H9 (cell line): Measurements from ENCODE around the gene MTA3. TPM values are rescaled to one million over a fixed set of nuclear protein-coding genes. Genes with fewer than 3 reads are reported as not detected.

ENCODE experiments used
- DNase-seq: peaks from one replicate; pipeline ENCODE4 v3.0.0-alpha.2; 2017
- H2AFZ ChIP-seq: one replicate; pipeline ENCODE4 v1.6.1; 2013; ENCODE audit warnings: mild to moderate bottlenecking, low read length, control low read depth, moderate library complexity
- H2AK5ac ChIP-seq: 2 replicates; pipeline ENCODE4 v1.6.1; 2013; ENCODE audit warnings: low read length, control low read depth, mixed read lengths; ENCODE audit not compliant: insufficient read length
- H2BK120ac ChIP-seq: one replicate; pipeline ENCODE4 v1.6.1; 2013; ENCODE audit warnings: low read depth, mild to moderate bottlenecking, low read length, control low read depth, inconsistent platforms; ENCODE audit not compliant: poor library complexity, severe bottlenecking
- H2BK12ac ChIP-seq: 2 replicates; pipeline ENCODE4 v1.6.1; 2013; ENCODE audit warnings: low read length, control low read depth, mixed read lengths, low read depth; ENCODE audit not compliant: insufficient read length
- H2BK15ac ChIP-seq: 2 replicates; pipeline ENCODE4 v1.6.1; 2013; ENCODE audit warnings: low read depth, low read length, control low read depth
- H2BK20ac ChIP-seq: one replicate; pipeline ENCODE4 v1.6.1; 2013; ENCODE audit warnings: low read depth, mild to moderate bottlenecking, low read length, control low read depth, inconsistent platforms; ENCODE audit not compliant: poor library complexity, severe bottlenecking
- H2BK5ac ChIP-seq: 2 replicates; pipeline ENCODE4 v1.6.1; 2013; ENCODE audit warnings: low read length, control low read depth, mixed read lengths; ENCODE audit not compliant: insufficient read length
- H3K14ac ChIP-seq: 2 replicates; pipeline ENCODE4 v1.6.1; 2013; ENCODE audit warnings: low read length, control low read depth; ENCODE audit not compliant: insufficient read depth
- H3K18ac ChIP-seq: 2 replicates; pipeline ENCODE4 v1.6.1; 2013; ENCODE audit warnings: low read depth, mild to moderate bottlenecking, mixed read lengths, low read length, control low read depth; ENCODE audit not compliant: insufficient read length
- H3K23ac ChIP-seq: 2 replicates; pipeline ENCODE4 v1.6.1; 2013; ENCODE audit warnings: low read length, control low read depth, mixed read lengths, low read depth; ENCODE audit not compliant: insufficient read length
- H3K23me2 ChIP-seq: 2 replicates; pipeline ENCODE4 v1.6.1; 2013; ENCODE audit warnings: low read depth, mild to moderate bottlenecking, mixed read lengths, low read length, control low read depth; ENCODE audit not compliant: insufficient read length, poor library complexity, severe bottlenecking
- H3K27ac ChIP-seq: 2 replicates; pipeline ENCODE4 v1.5.1; 2013; ENCODE audit warnings: low read length, control low read depth, mixed read lengths, low read depth; ENCODE audit not compliant: insufficient read length
- H3K27me3 ChIP-seq: 2 replicates; pipeline ENCODE4 v1.6.1; 2013; ENCODE audit warnings: low read length, control low read depth, inconsistent platforms; ENCODE audit not compliant: insufficient read depth
- H3K4ac ChIP-seq: 2 replicates; pipeline ENCODE4 v1.6.1; 2013; ENCODE audit warnings: low read depth, mild to moderate bottlenecking, control low read depth, inconsistent platforms, low read length, moderate library complexity
- H3K4me1 ChIP-seq: 2 replicates; pipeline ENCODE4 v1.6.1; 2013; ENCODE audit warnings: low read length, control low read depth, inconsistent platforms; ENCODE audit not compliant: insufficient read depth
- H3K4me2 ChIP-seq: 2 replicates; pipeline ENCODE4 v1.6.1; 2013; ENCODE audit warnings: low read length, control low read depth, mixed read lengths; ENCODE audit not compliant: insufficient read length, insufficient read depth
- H3K56ac ChIP-seq: 2 replicates; pipeline ENCODE4 v1.6.1; 2013; ENCODE audit warnings: low read depth, mild to moderate bottlenecking, mixed read lengths, low read length, control low read depth; ENCODE audit not compliant: insufficient read length
- H3K79me1 ChIP-seq: 2 replicates; pipeline ENCODE4 v1.6.1; 2013; ENCODE audit warnings: low read depth, mild to moderate bottlenecking, moderate library complexity, low read length, control low read depth, inconsistent platforms; ENCODE audit not compliant: insufficient read depth, poor library complexity, severe bottlenecking
- H3K79me2 ChIP-seq: 2 replicates; pipeline ENCODE4 v1.6.1; 2013; ENCODE audit warnings: low read length, control low read depth, inconsistent platforms; ENCODE audit not compliant: insufficient read depth
- H3K9ac ChIP-seq: 2 replicates; pipeline ENCODE4 v1.6.1; 2013; ENCODE audit warnings: low read length, control low read depth, mixed read lengths; ENCODE audit not compliant: insufficient read length; ENCODE audit errors: extremely low read depth
- H3K9me3 ChIP-seq: one replicate; pipeline ENCODE4 v1.6.1; 2013; ENCODE audit warnings: low read depth, low read length, inconsistent platforms; ENCODE audit not compliant: control insufficient read depth
- H3T11ph ChIP-seq: one replicate; pipeline ENCODE4 v1.6.1; 2013; ENCODE audit warnings: mild to moderate bottlenecking, low read length, control low read depth, inconsistent platforms
- H4K20me1 ChIP-seq: one replicate; pipeline ENCODE4 v1.6.1; 2013; ENCODE audit not compliant: control insufficient read depth, insufficient read length, insufficient read depth
- H4K5ac ChIP-seq: 2 replicates; pipeline ENCODE4 v1.6.1; 2013; ENCODE audit warnings: low read depth, mild to moderate bottlenecking, mixed read lengths, low read length, control low read depth; ENCODE audit not compliant: insufficient read length
- H4K8ac ChIP-seq: replicated peaks from 2 replicates; pipeline ENCODE4 v1.6.1; 2013; ENCODE audit warnings: low read length, control low read depth, mixed read lengths, low read depth; ENCODE audit not compliant: insufficient read length
- H4K91ac ChIP-seq: 2 replicates; pipeline ENCODE4 v1.6.1; 2013; ENCODE audit warnings: low read depth, mild to moderate bottlenecking, moderate library complexity, mixed read lengths, low read length, control low read depth; ENCODE audit not compliant: insufficient read length
- H3K27ac Mint-ChIP-seq, 3 experiments: 2 replicates in 2 of 3; 3 replicates in 1 of 3; pipeline ENCODE4 v1.8.0; 2020 to 2021; ENCODE audit warnings: mixed read lengths in 3 of 3, mild to moderate bottlenecking in 1 of 3, moderate library complexity in 1 of 3
- H3K27me3 Mint-ChIP-seq: 2 replicates; pipeline ENCODE4 v1.8.0; 2021; ENCODE audit warnings: low read depth, mild to moderate bottlenecking, moderate library complexity, mixed read lengths
- H3K36me3 Mint-ChIP-seq, 3 experiments: 2 replicates in 2 of 3; 3 replicates in 1 of 3; pipeline ENCODE4 v1.8.0; 2020 to 2021; ENCODE audit warnings: low read depth in 3 of 3, mixed read lengths in 3 of 3; ENCODE audit not compliant: insufficient read depth in 1 of 3
- H3K4me1 Mint-ChIP-seq, 2 experiments: 2 replicates each; pipeline ENCODE4 v1.8.0; 2020; ENCODE audit warnings: mixed read lengths in 2 of 2
- H3K4me3 Mint-ChIP-seq, 2 experiments: 2 replicates in 1 of 2; 3 replicates in 1 of 2; pipeline ENCODE4 v1.8.0; 2020 to 2021; ENCODE audit warnings: mild to moderate bottlenecking in 2 of 2, mixed read lengths in 2 of 2, moderate library complexity in 1 of 2
- H3K9me3 Mint-ChIP-seq, 2 experiments: 2 replicates in 1 of 2; 3 replicates in 1 of 2; pipeline ENCODE4 v1.8.0; 2020; ENCODE audit warnings: mild to moderate bottlenecking in 2 of 2, mixed read lengths in 2 of 2, moderate library complexity in 1 of 2
- WGBS: extraction: QIAGEN DNeasy Blood & Tissue Kit; methylation state at CpG from one replicate; pipeline ENCODE4 v1.1.7; 2013; ENCODE audit warnings: missing lambda C conversion rate, low lambda C conversion rate, mixed read lengths; ENCODE audit not compliant: insufficient read length; ENCODE audit errors: extremely low coverage; 5-methylcytosine and 5-hydroxymethylcytosine counted together
- total RNA-seq: library from RNA; stranded (reverse); gene quantifications from 2 replicates; pipeline ENCODE4 v1.2.1, GENCODE V29; 2021
- TF ChIP-seq, protein P1 (sequence below): fragments of 200-600 bp; sonication (generic); conservative IDR thresholded peaks from 3 replicates; pipeline ENCODE4 v1.8.0; 2021; ENCODE audit warnings: antibody characterized with exemption, mild to moderate bottlenecking

Gene MTA3
- total RNA-seq, 1 experiment from 2014 or later, result 253 TPM

DNA sequence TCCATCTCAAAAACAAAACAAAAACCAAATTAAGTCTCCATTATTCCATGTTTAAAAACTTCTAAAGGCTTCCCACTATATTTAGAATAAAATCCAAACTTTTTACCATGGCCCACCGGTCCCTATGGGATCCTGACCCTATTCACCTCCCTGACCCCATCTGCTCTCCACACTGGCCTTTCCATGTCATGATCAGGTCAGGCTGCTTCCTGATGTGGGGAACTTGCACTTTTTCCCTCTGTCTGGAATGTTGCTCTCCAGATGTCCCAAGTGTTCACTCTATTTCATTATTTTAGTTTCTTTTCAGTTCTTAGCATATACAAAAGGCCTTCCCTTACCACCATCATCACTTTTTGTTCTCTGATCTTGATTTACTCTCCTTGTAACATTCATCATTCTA lies 7.5 kb upstream of the MTA3 start:
- WGBS, result no CpG with 5 or more reads among the region's 1 CpG
- Histone ChIP-seq H4K8ac (no peak overlapping the region), H3T11ph (no peak overlapping the region), H3K18ac (no peak overlapping the region), H4K91ac (no peak overlapping the region), H2BK12ac (no peak overlapping the region), H3K27ac (no peak overlapping the region), H3K9ac (no peak overlapping the region), H4K20me1 (no peaks in the 10 kb centered on the region), H3K4ac (no peak overlapping the region), H3K4me1 (peaks cover 9% of the 10 kb centered on the region; the same call in 1 of the 2 replicates), H2AK5ac (no peak overlapping the region), H3K56ac (no peak overlapping the region), H3K4me2 (no peak overlapping the region), H3K79me1 (no peaks in the 10 kb centered on the region), H2BK120ac (no peak overlapping the region), H3K23me2 (no peaks in the 10 kb centered on the region), H2AFZ (no peak overlapping the region), H3K79me2 (no peaks in the 10 kb centered on the region), H2BK5ac (no peak overlapping the region), H3K9me3 (no peaks in the 10 kb centered on the region), H3K14ac (no peak overlapping the region), H2BK15ac (no peak overlapping the region), H2BK20ac (no peak overlapping the region), H3K23ac (no peak overlapping the region), H3K27me3 (no peaks in the 10 kb centered on the region), H4K5ac (no peak overlapping the region)
- peaks cover 0 to 3% (median 0%) of the 10 kb centered on the region in 3 experiments; a peak in 2 of 7 replicates for H3K36me3 Mint-ChIP-seq
- no peak for DNase-seq
- H3K27me3 Mint-ChIP-seq, result no peaks in the 10 kb centered on the region
- H3K9me3 Mint-ChIP-seq, result peaks cover 2 to 4% of the 10 kb centered on the region in 2 experiments; a peak in 2 of 5 replicates
- peak overlapping the region in 2 of 3 experiments; percentile 1 to 27; a peak in 3 of 7 replicates for H3K27ac Mint-ChIP-seq
- TF ChIP-seq, protein P1, sequence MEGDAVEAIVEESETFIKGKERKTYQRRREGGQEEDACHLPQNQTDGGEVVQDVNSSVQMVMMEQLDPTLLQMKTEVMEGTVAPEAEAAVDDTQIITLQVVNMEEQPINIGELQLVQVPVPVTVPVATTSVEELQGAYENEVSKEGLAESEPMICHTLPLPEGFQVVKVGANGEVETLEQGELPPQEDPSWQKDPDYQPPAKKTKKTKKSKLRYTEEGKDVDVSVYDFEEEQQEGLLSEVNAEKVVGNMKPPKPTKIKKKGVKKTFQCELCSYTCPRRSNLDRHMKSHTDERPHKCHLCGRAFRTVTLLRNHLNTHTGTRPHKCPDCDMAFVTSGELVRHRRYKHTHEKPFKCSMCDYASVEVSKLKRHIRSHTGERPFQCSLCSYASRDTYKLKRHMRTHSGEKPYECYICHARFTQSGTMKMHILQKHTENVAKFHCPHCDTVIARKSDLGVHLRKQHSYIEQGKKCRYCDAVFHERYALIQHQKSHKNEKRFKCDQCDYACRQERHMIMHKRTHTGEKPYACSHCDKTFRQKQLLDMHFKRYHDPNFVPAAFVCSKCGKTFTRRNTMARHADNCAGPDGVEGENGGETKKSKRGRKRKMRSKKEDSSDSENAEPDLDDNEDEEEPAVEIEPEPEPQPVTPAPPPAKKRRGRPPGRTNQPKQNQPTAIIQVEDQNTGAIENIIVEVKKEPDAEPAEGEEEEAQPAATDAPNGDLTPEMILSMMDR, result no peak
- no peak overlapping the region for H3K4me3 Mint-ChIP-seq
- H3K4me1 Mint-ChIP-seq, result peaks cover 28 to 31% of the 10 kb centered on the region in 2 experiments
